Natural killer cell treated with Interleukin-12 subunit alpha and Interleukin-12 subunit beta and Interleukin-15 and Interleukin-18, amount 100 ng/mL, for 72 hours (primary cell): Measurements from ENCODE around the gene ADGRF4. TPM values are rescaled to one million over a fixed set of nuclear protein-coding genes. Genes with fewer than 3 reads are reported as not detected.

Source experiments
- ATAC-seq, 2 donors: fragments of 150-1000 bp; cut with Tn5 transposase in 1 of 2; sonication (Bioruptor Pico), chemical (Tn5 transposase) in 1 of 2; 2 replicates each; pipeline ENCODE4 v1.10.0; 2021
- DNase-seq: peaks from one replicate; pipeline ENCODE4 v3.0.0; 2022; ENCODE audit warnings: low spot score
- H3K27ac Mint-ChIP-seq, 2 donors: 1 replicate in 1 of 2; 2 replicates in 1 of 2; pipeline ENCODE4 v1.8.0; 2022; ENCODE audit warnings: mixed read lengths in 2 of 2, mild to moderate bottlenecking in 1 of 2, moderate library complexity in 1 of 2
- H3K27me3 Mint-ChIP-seq, 2 donors: 1 replicate in 1 of 2; 2 replicates in 1 of 2; pipeline ENCODE4 v1.8.0; 2022; ENCODE audit warnings: mixed read lengths in 2 of 2
- H3K36me3 Mint-ChIP-seq: one replicate; pipeline ENCODE4 v1.8.0; 2022; ENCODE audit warnings: mixed read lengths
- H3K4me1 Mint-ChIP-seq, 2 donors: 1 replicate in 1 of 2; 2 replicates in 1 of 2; pipeline ENCODE4 v1.8.0; 2022; ENCODE audit warnings: low read depth in 2 of 2, mixed read lengths in 2 of 2, mild to moderate bottlenecking in 1 of 2
- H3K4me3 Mint-ChIP-seq: one replicate; pipeline ENCODE4 v1.8.0; 2022; ENCODE audit warnings: mixed read lengths
- H3K9me3 Mint-ChIP-seq: 2 replicates; pipeline ENCODE4 v1.8.0; 2022; ENCODE audit warnings: mixed read lengths
- total RNA-seq, 2 donors: library from RNA; stranded (reverse); gene quantifications; one replicate each; pipeline ENCODE4 v1.2.3, GENCODE V29; 2022

Gene ADGRF4
- total RNA-seq, 2 donors from 2014 or later, result not detected

- Mint-ChIP-seq H3K36me3 (no peaks in the 10 kb centered on the region), H3K27me3 (peaks cover 3 to 4% of the 10 kb centered on the region in 2 donors), H3K4me1 (no peaks in the 10 kb centered on the region), H3K4me3 (no peak overlapping the region), H3K9me3 (no peaks in the 10 kb centered on the region), H3K27ac (no peak overlapping the region)
- no peak for DNase-seq
- no peak for ATAC-seq
These were observed 2.2 kb downstream of the ADGRF4 start for GRCh38 chr6:47700596-47700995.

- no peaks in the 10 kb centered on the region for H3K36me3 Mint-ChIP-seq
- ATAC-seq, result peak in 1 of 2 donors; percentile 53
- no peak overlapping the region for H3K4me3 Mint-ChIP-seq
- H3K27ac Mint-ChIP-seq, result no peak overlapping the region
- no peak for DNase-seq
- H3K9me3 Mint-ChIP-seq, result no peaks in the 10 kb centered on the region
- H3K4me1 Mint-ChIP-seq, result no peaks in the 10 kb centered on the region
- peaks cover 3 to 11% of the 10 kb centered on the region in 2 donors for H3K27me3 Mint-ChIP-seq
These were observed 3.0 kb downstream of the ADGRF4 start for GRCh38 chr6:47701363-47701762.

GRCh38 chr6:47709160-47709559 lies 10.8 kb downstream of the ADGRF4 start:
- Mint-ChIP-seq H3K27ac (no peak overlapping the region), H3K4me3 (no peak overlapping the region), H3K36me3 (no peaks in the 10 kb centered on the region), H3K9me3 (no peaks in the 10 kb centered on the region), H3K27me3 (peaks cover 26 to 37% of the 10 kb centered on the region in 2 donors), H3K4me1 (no peaks in the 10 kb centered on the region)
- ATAC-seq, result no peak
- no peak for DNase-seq

- Mint-ChIP-seq H3K9me3 (no peaks in the 10 kb centered on the region), H3K27me3 (peaks cover 25 to 36% of the 10 kb centered on the region in 2 donors), H3K4me3 (no peak overlapping the region), H3K36me3 (no peaks in the 10 kb centered on the region), H3K27ac (no peak overlapping the region), H3K4me1 (peaks cover 4 to 7% of the 10 kb centered on the region in 2 donors)
- DNase-seq (no peak), ATAC-seq (no peak)
These were observed 11.9 kb downstream of the ADGRF4 start for GRCh38 chr6:47710295-47710694.

- ATAC-seq, result no peak
- no peak overlapping the region for H3K4me3 Mint-ChIP-seq
- H3K9me3 Mint-ChIP-seq, result no peaks in the 10 kb centered on the region
- DNase-seq, result no peak
- no peaks in the 10 kb centered on the region for H3K36me3 Mint-ChIP-seq
- H3K4me1 Mint-ChIP-seq, result peaks cover 4 to 7% of the 10 kb centered on the region in 2 donors
- peaks cover 22 to 25% of the 10 kb centered on the region in 2 donors for H3K27me3 Mint-ChIP-seq
- H3K27ac Mint-ChIP-seq, result no peak overlapping the region
These were observed 14.8 kb downstream of the ADGRF4 start for GRCh38 chr6:47713200-47713599.

GRCh38 chr6:47714802-47715201 lies 16.4 kb downstream of the ADGRF4 start:
- H3K4me3 Mint-ChIP-seq, result no peak overlapping the region
- H3K27ac Mint-ChIP-seq, result no peak overlapping the region
- peaks cover 4 to 7% of the 10 kb centered on the region in 2 donors for H3K4me1 Mint-ChIP-seq
- H3K9me3 Mint-ChIP-seq, result no peaks in the 10 kb centered on the region
- DNase-seq (no peak), ATAC-seq (peak; percentile 44 to 63)
- H3K27me3 Mint-ChIP-seq, result peaks cover 20 to 34% of the 10 kb centered on the region in 2 donors
- no peaks in the 10 kb centered on the region for H3K36me3 Mint-ChIP-seq

- Mint-ChIP-seq H3K4me1 (peaks cover 4 to 7% of the 10 kb centered on the region in 2 donors), H3K9me3 (no peaks in the 10 kb centered on the region), H3K4me3 (no peak overlapping the region), H3K27ac (no peak overlapping the region), H3K27me3 (peaks cover 19 to 36% of the 10 kb centered on the region in 2 donors), H3K36me3 (no peaks in the 10 kb centered on the region)
- ATAC-seq (peak; percentile 13 to 30), DNase-seq (no peak)
These were observed 17.4 kb downstream of the ADGRF4 start for GRCh38 chr6:47715782-47716181.

GRCh38 chr6:47716207-47716606 lies 17.8 kb downstream of the ADGRF4 start:
- ATAC-seq (no peak), DNase-seq (no peak)
- Mint-ChIP-seq H3K27me3 (peaks cover 17 to 34% of the 10 kb centered on the region in 2 donors), H3K9me3 (no peaks in the 10 kb centered on the region), H3K27ac (no peak overlapping the region), H3K36me3 (no peaks in the 10 kb centered on the region), H3K4me1 (peaks cover 4 to 7% of the 10 kb centered on the region in 2 donors), H3K4me3 (no peak overlapping the region)

- ATAC-seq, result no peak
- Mint-ChIP-seq H3K4me1 (peaks cover 4 to 7% of the 10 kb centered on the region in 2 donors), H3K36me3 (no peaks in the 10 kb centered on the region), H3K27me3 (peaks cover 9 to 21% of the 10 kb centered on the region in 2 donors), H3K4me3 (no peak overlapping the region), H3K27ac (no peak overlapping the region), H3K9me3 (no peaks in the 10 kb centered on the region)
- no peak for DNase-seq
These were observed 20.2 kb downstream of the ADGRF4 start for GRCh38 chr6:47718571-47718970.

GRCh38 chr6:47721189-47721588 lies 22.8 kb downstream of the ADGRF4 start:
- peaks cover 9 to 21% of the 10 kb centered on the region in 2 donors for H3K27me3 Mint-ChIP-seq
- H3K36me3 Mint-ChIP-seq, result no peaks in the 10 kb centered on the region
- no peak overlapping the region for H3K4me3 Mint-ChIP-seq
- H3K27ac Mint-ChIP-seq, result no peak overlapping the region
- H3K9me3 Mint-ChIP-seq, result no peaks in the 10 kb centered on the region
- ATAC-seq (no peak), DNase-seq (no peak)
- no peaks in the 10 kb centered on the region for H3K4me1 Mint-ChIP-seq

GRCh38 chr6:47722194-47722593 lies 23.8 kb downstream of the ADGRF4 start:
- ATAC-seq (no peak), DNase-seq (no peak)
- Mint-ChIP-seq H3K4me1 (no peaks in the 10 kb centered on the region), H3K27me3 (peaks cover 11 to 21% of the 10 kb centered on the region in 2 donors), H3K4me3 (no peak overlapping the region), H3K27ac (no peak overlapping the region), H3K36me3 (no peaks in the 10 kb centered on the region), H3K9me3 (no peaks in the 10 kb centered on the region)

GRCh38 chr6:47724300-47724699 lies 25.9 kb downstream of the ADGRF4 start:
- peaks cover 9 to 13% of the 10 kb centered on the region in 2 donors for H3K27me3 Mint-ChIP-seq
- DNase-seq (no peak), ATAC-seq (no peak)
- H3K9me3 Mint-ChIP-seq, result no peaks in the 10 kb centered on the region
- H3K36me3 Mint-ChIP-seq, result no peaks in the 10 kb centered on the region
- no peaks in the 10 kb centered on the region for H3K4me1 Mint-ChIP-seq
- no peak overlapping the region for H3K27ac Mint-ChIP-seq
- no peak overlapping the region for H3K4me3 Mint-ChIP-seq

GRCh38 chr6:47727391-47727790 lies 29.0 kb downstream of the ADGRF4 start:
- H3K27ac Mint-ChIP-seq, result no peak overlapping the region
- ATAC-seq, result no peak
- H3K9me3 Mint-ChIP-seq, result no peaks in the 10 kb centered on the region
- H3K4me3 Mint-ChIP-seq, result no peak overlapping the region
- no peaks in the 10 kb centered on the region for H3K36me3 Mint-ChIP-seq
- no peak for DNase-seq
- peaks cover 4 to 7% of the 10 kb centered on the region in 2 donors for H3K27me3 Mint-ChIP-seq
- no peaks in the 10 kb centered on the region for H3K4me1 Mint-ChIP-seq

GRCh38 chr6:47729019-47729418 lies 30.6 kb downstream of the ADGRF4 start:
- Mint-ChIP-seq H3K4me1 (no peaks in the 10 kb centered on the region), H3K36me3 (no peaks in the 10 kb centered on the region), H3K9me3 (no peaks in the 10 kb centered on the region), H3K27me3 (peaks cover 7 to 13% of the 10 kb centered on the region in 2 donors), H3K4me3 (no peak overlapping the region), H3K27ac (no peak overlapping the region)
- DNase-seq (no peak), ATAC-seq (no peak)

GRCh38 chr6:47729457-47729856 lies 31.1 kb downstream of the ADGRF4 start:
- Mint-ChIP-seq H3K4me3 (no peak overlapping the region), H3K36me3 (no peaks in the 10 kb centered on the region), H3K4me1 (no peaks in the 10 kb centered on the region), H3K27me3 (peaks cover 7 to 13% of the 10 kb centered on the region in 2 donors), H3K27ac (no peak overlapping the region), H3K9me3 (no peaks in the 10 kb centered on the region)
- ATAC-seq (peak in 1 of 2 donors; percentile 28), DNase-seq (no peak)
